ENCODE measurements around the gene RHOBTB1.

GRCh38 chr10:60827791-60828488, 116.0 kb downstream of the RHOBTB1 start:
- no peak for TF ChIP-seq CTCF (IDR thresholded peaks at IDR 0.05)
- TF ChIP-seq POLR2A (IDR thresholded peaks at IDR 0.05), result no peak

Measured in suprapubic skin (tissue), 3 donors.